HepG2 (cell line): ENCODE data around the gene BRD1. TPM values are rescaled to one million over a fixed set of nuclear protein-coding genes. Genes with fewer than 3 reads are reported as not detected.

ENCODE experiments used
- ATAC-seq: fragments of 200-7000 bp; cut with Tn5 transposase; 3 replicates; pipeline ENCODE4 v1.9.1; 2020; ENCODE audit warnings: mild to moderate bottlenecking, moderate library complexity
- BruUV-seq: library from RNA; stranded (reverse); fragments of 400-500 nt; replicated peaks from 2 replicates; lab custom pipeline; 2021; lab: Mats Ljungman, UMichigan
- CTCF ChIA-PET: fragments of 300-600 bp; formaldehyde crosslinking; extraction: SDS; loops from one replicate; lab custom pipeline; 2021; ENCODE audit warnings: low total read pairs, inconsistent platforms, low intra/inter-chr PET ratio; lab: Yijun Ruan, JAX
- POLR2A ChIA-PET: fragments of 350-600 bp; sonication (Branson Sonifier 250); formaldehyde crosslinking; loops from one replicate; lab custom pipeline; 2020; ENCODE audit warnings: antibody characterized with exemption, inconsistent platforms; lab: Yijun Ruan, JAX
- DNase-seq: peaks from one replicate; pipeline ENCODE4 v3.0.0-alpha.2; 2015; ENCODE audit warnings: low spot score
- FAIRE-seq: peaks from 3 replicates; lab custom pipeline; 2011; peaks lifted over from hg19 to GRCh38; lab: Jason Lieb, UNC
- H2AFZ ChIP-seq: one replicate; pipeline ENCODE4 v1.6.1; 2011; ENCODE audit warnings: low read length, inconsistent platforms
- H3K27ac ChIP-seq: fragments of 300-600 bp; 3 replicates; pipeline ENCODE4 v1.8.0; 2011; ENCODE audit warnings: mixed run types, mild to moderate bottlenecking, mixed read lengths, low read length, inconsistent platforms; ENCODE audit not compliant: insufficient read depth; ENCODE audit errors: extremely low read length
- H3K27me3 ChIP-seq, 2 experiments: fragments of 200-600 bp in 1 of 2; 2 replicates in 1 of 2; 3 replicates in 1 of 2; pipeline versions ENCODE4 v1.6.0 to v1.8.0; 2011; ENCODE audit warnings: low read length in 2 of 2, mild to moderate bottlenecking in 2 of 2, moderate library complexity in 2 of 2, inconsistent platforms in 1 of 2; ENCODE audit not compliant: insufficient read depth in 2 of 2, control insufficient read depth in 1 of 2
- H3K36me3 ChIP-seq, 2 experiments: fragments of 200-600 bp in 1 of 2; replicated peaks in 1 of 2; 2 replicates in 1 of 2; 3 replicates in 1 of 2; pipeline versions ENCODE4 v1.5.1 to v1.8.0; 2011; ENCODE audit warnings: low read length in 2 of 2, inconsistent platforms in 1 of 2; ENCODE audit not compliant: insufficient read depth in 2 of 2, control insufficient read depth in 1 of 2
- H3K4me1 ChIP-seq: 2 replicates; pipeline ENCODE4 v1.5.1; 2012; ENCODE audit warnings: low read length, inconsistent platforms; ENCODE audit not compliant: insufficient read depth
- H3K4me2 ChIP-seq: 2 replicates; pipeline ENCODE4 v1.6.0; 2011; ENCODE audit warnings: low read depth, low read length, inconsistent platforms
- H3K4me3 ChIP-seq, 3 experiments: fragments of 200-600 bp in 1 of 3; sonication (generic), shearing (Covaris generic) in 1 of 3; replicated peaks in 1 of 3; 2 replicates each; pipeline ENCODE4 v1.5.1; 2011 to 2016; ENCODE audit warnings: low read length in 3 of 3, inconsistent platforms in 2 of 3, low read depth in 2 of 3, mild to moderate bottlenecking in 2 of 3, control low read depth in 1 of 3, mixed read lengths in 1 of 3; ENCODE audit not compliant: insufficient read depth in 1 of 3
- H3K79me2 ChIP-seq: one replicate; pipeline ENCODE4 v1.6.1; 2011; ENCODE audit warnings: low read length, inconsistent platforms; ENCODE audit not compliant: insufficient read depth
- H3K9ac ChIP-seq: 2 replicates; pipeline ENCODE4 v1.6.0; 2011; ENCODE audit warnings: mild to moderate bottlenecking, low read depth, low read length, inconsistent platforms; ENCODE audit not compliant: insufficient read depth
- H3K9me3 ChIP-seq: 2 replicates; pipeline ENCODE4 v1.5.1; 2012; ENCODE audit warnings: mild to moderate bottlenecking, low read length
- H4K20me1 ChIP-seq: 2 replicates; pipeline ENCODE4 v1.6.0; 2011; ENCODE audit warnings: inconsistent platforms, mild to moderate bottlenecking, low read length, moderate library complexity; ENCODE audit not compliant: insufficient read depth
- CEBPB ChIP-seq: IDR thresholded peaks from 2 replicates; pipeline ENCODE4 v1.6.1; 2011; ENCODE audit warnings: low read depth, low read length, improper control_type of control experiment, borderline replicate concordance
- EHMT2 ChIP-seq: fragments of 200-600 bp; sonication (generic); IDR thresholded peaks from 2 replicates; pipeline ENCODE4 v1.7.0; 2017; ENCODE audit warnings: antibody characterized with exemption, low read depth, low read length, borderline replicate concordance
- KDM5A ChIP-seq: fragments of 200-600 bp; sonication (generic); IDR thresholded peaks from 2 replicates; pipeline ENCODE4 v1.7.0; 2018; ENCODE audit warnings: antibody characterized with exemption, mild to moderate bottlenecking, low read length, borderline replicate concordance
- NFRKB ChIP-seq: fragments of 450-650 bp; IDR thresholded peaks from 2 replicates; pipeline ENCODE4 v1.6.1; 2017
- YY1 ChIP-seq: IDR thresholded peaks from 2 replicates; pipeline ENCODE4 v1.6.1; 2011; ENCODE audit warnings: low read length, low read depth, moderate library complexity, mild to moderate bottlenecking; ENCODE audit not compliant: insufficient read depth, insufficient replicate concordance
- ZNF225 ChIP-seq: sonication (generic); formaldehyde crosslinking; IDR thresholded peaks from 2 replicates; pipeline ENCODE4 v1.4.0; 2020; ENCODE audit warnings: mild to moderate bottlenecking, missing genetic modification reagents
- ZNF264 ChIP-seq: sonication (generic); formaldehyde crosslinking; IDR thresholded peaks from 2 replicates; pipeline ENCODE4 v1.4.0; 2020; ENCODE audit warnings: missing genetic modification reagents
- ZNF512B ChIP-seq: sonication (generic); formaldehyde crosslinking; IDR thresholded peaks from 2 replicates; pipeline ENCODE4 v1.5.1; 2020; ENCODE audit warnings: missing genetic modification reagents, mild to moderate bottlenecking, borderline replicate concordance
- ZNF629 ChIP-seq: sonication (generic); formaldehyde crosslinking; conservative IDR thresholded peaks from 2 replicates; pipeline ENCODE4 v1.5.0; 2020; ENCODE audit warnings: missing genetic modification reagents
- ZNF646 ChIP-seq: sonication (generic); formaldehyde crosslinking; IDR thresholded peaks from 2 replicates; pipeline ENCODE4 v1.9.0; 2021; ENCODE audit warnings: mild to moderate bottlenecking, missing genetic modification reagents
- ZNF691 ChIP-seq: sonication (generic); formaldehyde crosslinking; IDR thresholded peaks from 2 replicates; pipeline ENCODE4 v1.4.0; 2020; ENCODE audit warnings: missing genetic modification reagents, low read depth, mild to moderate bottlenecking, borderline replicate concordance
- ZNF790 ChIP-seq: sonication (generic); formaldehyde crosslinking; IDR thresholded peaks from 2 replicates; pipeline ENCODE4 v1.8.0; 2022; ENCODE audit warnings: missing genetic modification reagents, mild to moderate bottlenecking, borderline replicate concordance
- ZSCAN20 ChIP-seq: sonication (generic); formaldehyde crosslinking; IDR thresholded peaks from 2 replicates; pipeline ENCODE4 v1.4.0; 2020; ENCODE audit warnings: missing genetic modification reagents, mild to moderate bottlenecking, borderline replicate concordance
- WGBS: methylation state at CpG from one replicate; pipeline ENCODE4 v1.1.6; 2017; ENCODE audit warnings: low lambda C conversion rate; 5-methylcytosine and 5-hydroxymethylcytosine counted together
- in situ Hi-C: cut with HindIII; loops from 2 replicates; pipeline ENCODE4 v1.10.0; 2017; ENCODE audit warnings: low pct_unique_long_range_greater_than_20kb; ENCODE audit not compliant: extremely low pct_ligation_motif_present
- intact Hi-C: fragments of 100-400 bp; cut with micrococcal nuclease; formaldehyde crosslinking; loops from one replicate; pipeline ENCODE4 v1.10.0; 2022; ENCODE audit not compliant: unreplicated experiment
- polyA plus RNA-seq, 8 experiments: library from polyadenylated mRNA; depleted of rRNA in 3 of 8; stranded (reverse) in 7 of 8; unstranded in 1 of 8; fragments of >200 nt; fragmentation: Illumina TruSeq in 4 of 8; extraction: Trizol in 4 of 8; gene quantifications; 2 replicates each; pipeline versions ENCODE4 v1.2.1 to v1.2.3, GENCODE V29; 2011 to 2016; ENCODE audit warnings: low read depth in 4 of 8, missing spikeins in 1 of 8, mixed read lengths in 1 of 8; ENCODE audit not compliant: insufficient read depth in 1 of 8
- total RNA-seq, 5 experiments: library from RNA; depleted of rRNA; stranded (reverse); fragments of >200 nt; fragmentation: Illumina TruSeq; extraction: Trizol; gene quantifications; 2 replicates each; pipeline ENCODE4 v1.2.3, GENCODE V29; 2016; ENCODE audit warnings: low read depth in 1 of 5

The BRD1 gene
- total and polyA plus RNA-seq, 2 of the 13 experiments (the other 11 are each of a cell fraction or from before 2014, with no cell fraction given): 5.1 to 12.0 TPM

- H3K27ac ChIP-seq: no peak overlapping the region
- H3K9ac ChIP-seq: no peak overlapping the region
- 96% methylated on average over 29 of the region's 29 CpGs for WGBS
- peaks cover 20% of the 10 kb centered on the region for H3K4me1 ChIP-seq
- no peak overlapping the region for H3K4me2 ChIP-seq
- no TSS peak for BruUV-seq
- no peak for DNase-seq
- H3K79me2 ChIP-seq: peaks cover 91% of the 10 kb centered on the region
- no peak for ATAC-seq
- H3K4me3 ChIP-seq: no peak overlapping the region
- POLR2A ChIA-PET: no interaction called here
- peaks cover 14% of the 10 kb centered on the region; the same call in 1 of the 2 replicates for H4K20me1 ChIP-seq
- H3K27me3 ChIP-seq: no peaks in the 10 kb centered on the region
- H3K36me3 ChIP-seq: peaks cover 0 to 5% of the 10 kb centered on the region in 2 experiments; a peak in 2 of 5 replicates
- H3K9me3 ChIP-seq: peaks cover 14% of the 10 kb centered on the region
- H2AFZ ChIP-seq: no peak overlapping the region
- in situ Hi-C loops: no loop called here
- intact Hi-C loops: no loop called here
- CTCF ChIA-PET: no interaction called here
- no peak for FAIRE-seq
- TF ChIP-seq EHMT2: no peak
- no peak for TF ChIP-seq ZNF629 (CRISPR knock-in tag)
- TF ChIP-seq ZNF691 (CRISPR knock-in tag): no peak
- TF ChIP-seq KDM5A: no peak
- TF ChIP-seq CEBPB: no peak
- no peak for TF ChIP-seq NFRKB
- no peak for TF ChIP-seq ZNF512B (CRISPR knock-in tag)
- TF ChIP-seq ZNF225 (CRISPR knock-in tag): no peak
- TF ChIP-seq ZSCAN20 (CRISPR knock-in tag): no peak
- TF ChIP-seq ZNF264 (CRISPR knock-in tag): no peak
- TF ChIP-seq YY1: no peak
- TF ChIP-seq ZNF646 (CRISPR knock-in tag): no peak
- no peak for TF ChIP-seq ZNF790 (CRISPR knock-in tag)
Observed at GRCh38 chr22:49861642-49862495, 34.2 kb upstream of the BRD1 start.
